H9 (cell line): ENCODE measurements around the gene ANO2. TPM values are rescaled to one million over a fixed set of nuclear protein-coding genes. Genes with fewer than 3 reads are reported as not detected.

Experiments
- DNase-seq: peaks from one replicate; pipeline ENCODE4 v3.0.0-alpha.2; 2017
- H2AFZ ChIP-seq: one replicate; pipeline ENCODE4 v1.6.1; 2013; ENCODE audit warnings: mild to moderate bottlenecking, low read length, control low read depth, moderate library complexity
- H2AK5ac ChIP-seq: 2 replicates; pipeline ENCODE4 v1.6.1; 2013; ENCODE audit warnings: low read length, control low read depth, mixed read lengths; ENCODE audit not compliant: insufficient read length
- H2BK120ac ChIP-seq: one replicate; pipeline ENCODE4 v1.6.1; 2013; ENCODE audit warnings: low read depth, mild to moderate bottlenecking, low read length, control low read depth, inconsistent platforms; ENCODE audit not compliant: poor library complexity, severe bottlenecking
- H2BK12ac ChIP-seq: 2 replicates; pipeline ENCODE4 v1.6.1; 2013; ENCODE audit warnings: low read length, control low read depth, mixed read lengths, low read depth; ENCODE audit not compliant: insufficient read length
- H2BK15ac ChIP-seq: 2 replicates; pipeline ENCODE4 v1.6.1; 2013; ENCODE audit warnings: low read depth, low read length, control low read depth
- H2BK20ac ChIP-seq: one replicate; pipeline ENCODE4 v1.6.1; 2013; ENCODE audit warnings: low read depth, mild to moderate bottlenecking, low read length, control low read depth, inconsistent platforms; ENCODE audit not compliant: poor library complexity, severe bottlenecking
- H2BK5ac ChIP-seq: 2 replicates; pipeline ENCODE4 v1.6.1; 2013; ENCODE audit warnings: low read length, control low read depth, mixed read lengths; ENCODE audit not compliant: insufficient read length
- H3K14ac ChIP-seq: 2 replicates; pipeline ENCODE4 v1.6.1; 2013; ENCODE audit warnings: low read length, control low read depth; ENCODE audit not compliant: insufficient read depth
- H3K18ac ChIP-seq: 2 replicates; pipeline ENCODE4 v1.6.1; 2013; ENCODE audit warnings: low read depth, mild to moderate bottlenecking, mixed read lengths, low read length, control low read depth; ENCODE audit not compliant: insufficient read length
- H3K23ac ChIP-seq: 2 replicates; pipeline ENCODE4 v1.6.1; 2013; ENCODE audit warnings: low read length, control low read depth, mixed read lengths, low read depth; ENCODE audit not compliant: insufficient read length
- H3K23me2 ChIP-seq: 2 replicates; pipeline ENCODE4 v1.6.1; 2013; ENCODE audit warnings: low read depth, mild to moderate bottlenecking, mixed read lengths, low read length, control low read depth; ENCODE audit not compliant: insufficient read length, poor library complexity, severe bottlenecking
- H3K27ac ChIP-seq: 2 replicates; pipeline ENCODE4 v1.5.1; 2013; ENCODE audit warnings: low read length, control low read depth, mixed read lengths, low read depth; ENCODE audit not compliant: insufficient read length
- H3K27me3 ChIP-seq: 2 replicates; pipeline ENCODE4 v1.6.1; 2013; ENCODE audit warnings: low read length, control low read depth, inconsistent platforms; ENCODE audit not compliant: insufficient read depth
- H3K4ac ChIP-seq: 2 replicates; pipeline ENCODE4 v1.6.1; 2013; ENCODE audit warnings: low read depth, mild to moderate bottlenecking, control low read depth, inconsistent platforms, low read length, moderate library complexity
- H3K4me1 ChIP-seq: 2 replicates; pipeline ENCODE4 v1.6.1; 2013; ENCODE audit warnings: low read length, control low read depth, inconsistent platforms; ENCODE audit not compliant: insufficient read depth
- H3K4me2 ChIP-seq: 2 replicates; pipeline ENCODE4 v1.6.1; 2013; ENCODE audit warnings: low read length, control low read depth, mixed read lengths; ENCODE audit not compliant: insufficient read length, insufficient read depth
- H3K56ac ChIP-seq: 2 replicates; pipeline ENCODE4 v1.6.1; 2013; ENCODE audit warnings: low read depth, mild to moderate bottlenecking, mixed read lengths, low read length, control low read depth; ENCODE audit not compliant: insufficient read length
- H3K79me1 ChIP-seq: 2 replicates; pipeline ENCODE4 v1.6.1; 2013; ENCODE audit warnings: low read depth, mild to moderate bottlenecking, moderate library complexity, low read length, control low read depth, inconsistent platforms; ENCODE audit not compliant: insufficient read depth, poor library complexity, severe bottlenecking
- H3K79me2 ChIP-seq: 2 replicates; pipeline ENCODE4 v1.6.1; 2013; ENCODE audit warnings: low read length, control low read depth, inconsistent platforms; ENCODE audit not compliant: insufficient read depth
- H3K9ac ChIP-seq: 2 replicates; pipeline ENCODE4 v1.6.1; 2013; ENCODE audit warnings: low read length, control low read depth, mixed read lengths; ENCODE audit not compliant: insufficient read length; ENCODE audit errors: extremely low read depth
- H3K9me3 ChIP-seq: one replicate; pipeline ENCODE4 v1.6.1; 2013; ENCODE audit warnings: low read depth, low read length, inconsistent platforms; ENCODE audit not compliant: control insufficient read depth
- H3T11ph ChIP-seq: one replicate; pipeline ENCODE4 v1.6.1; 2013; ENCODE audit warnings: mild to moderate bottlenecking, low read length, control low read depth, inconsistent platforms
- H4K20me1 ChIP-seq: one replicate; pipeline ENCODE4 v1.6.1; 2013; ENCODE audit not compliant: control insufficient read depth, insufficient read length, insufficient read depth
- H4K5ac ChIP-seq: 2 replicates; pipeline ENCODE4 v1.6.1; 2013; ENCODE audit warnings: low read depth, mild to moderate bottlenecking, mixed read lengths, low read length, control low read depth; ENCODE audit not compliant: insufficient read length
- H4K8ac ChIP-seq: replicated peaks from 2 replicates; pipeline ENCODE4 v1.6.1; 2013; ENCODE audit warnings: low read length, control low read depth, mixed read lengths, low read depth; ENCODE audit not compliant: insufficient read length
- H4K91ac ChIP-seq: 2 replicates; pipeline ENCODE4 v1.6.1; 2013; ENCODE audit warnings: low read depth, mild to moderate bottlenecking, moderate library complexity, mixed read lengths, low read length, control low read depth; ENCODE audit not compliant: insufficient read length
- H3K27ac Mint-ChIP-seq, 3 experiments: 2 replicates in 2 of 3; 3 replicates in 1 of 3; pipeline ENCODE4 v1.8.0; 2020 to 2021; ENCODE audit warnings: mixed read lengths in 3 of 3, mild to moderate bottlenecking in 1 of 3, moderate library complexity in 1 of 3
- H3K27me3 Mint-ChIP-seq: 2 replicates; pipeline ENCODE4 v1.8.0; 2021; ENCODE audit warnings: low read depth, mild to moderate bottlenecking, moderate library complexity, mixed read lengths
- H3K36me3 Mint-ChIP-seq, 3 experiments: 2 replicates in 2 of 3; 3 replicates in 1 of 3; pipeline ENCODE4 v1.8.0; 2020 to 2021; ENCODE audit warnings: low read depth in 3 of 3, mixed read lengths in 3 of 3; ENCODE audit not compliant: insufficient read depth in 1 of 3
- H3K4me1 Mint-ChIP-seq, 2 experiments: 2 replicates each; pipeline ENCODE4 v1.8.0; 2020; ENCODE audit warnings: mixed read lengths in 2 of 2
- H3K4me3 Mint-ChIP-seq, 2 experiments: 2 replicates in 1 of 2; 3 replicates in 1 of 2; pipeline ENCODE4 v1.8.0; 2020 to 2021; ENCODE audit warnings: mild to moderate bottlenecking in 2 of 2, mixed read lengths in 2 of 2, moderate library complexity in 1 of 2
- H3K9me3 Mint-ChIP-seq, 2 experiments: 2 replicates in 1 of 2; 3 replicates in 1 of 2; pipeline ENCODE4 v1.8.0; 2020; ENCODE audit warnings: mild to moderate bottlenecking in 2 of 2, mixed read lengths in 2 of 2, moderate library complexity in 1 of 2
- CTCF ChIP-seq: fragments of 200-600 bp; sonication (generic); conservative IDR thresholded peaks from 3 replicates; pipeline ENCODE4 v1.8.0; 2021; ENCODE audit warnings: antibody characterized with exemption, mild to moderate bottlenecking
- WGBS: extraction: QIAGEN DNeasy Blood & Tissue Kit; methylation state at CpG from one replicate; pipeline ENCODE4 v1.1.7; 2013; ENCODE audit warnings: missing lambda C conversion rate, low lambda C conversion rate, mixed read lengths; ENCODE audit not compliant: insufficient read length; ENCODE audit errors: extremely low coverage; 5-methylcytosine and 5-hydroxymethylcytosine counted together
- total RNA-seq: library from RNA; stranded (reverse); gene quantifications from 2 replicates; pipeline ENCODE4 v1.2.1, GENCODE V29; 2021

ANO2 gene
- total RNA-seq, 1 experiment from 2014 or later = 3.8 TPM

- no peaks in the 10 kb centered on the region for H3K36me3 Mint-ChIP-seq
- Histone ChIP-seq H4K91ac (no peak overlapping the region), H3K27me3 (no peaks in the 10 kb centered on the region), H2BK12ac (no peak overlapping the region), H3T11ph (no peak overlapping the region), H3K23me2 (no peaks in the 10 kb centered on the region), H2AK5ac (no peak overlapping the region), H4K5ac (no peak overlapping the region), H3K56ac (no peak overlapping the region), H2AFZ (no peak overlapping the region), H3K23ac (no peak overlapping the region), H2BK5ac (no peak overlapping the region), H4K20me1 (no peaks in the 10 kb centered on the region), H3K4ac (no peak overlapping the region), H4K8ac (no peak overlapping the region), H3K4me2 (no peak overlapping the region), H2BK15ac (no peak overlapping the region), H3K9me3 (no peaks in the 10 kb centered on the region), H3K14ac (no peak overlapping the region), H3K79me2 (no peaks in the 10 kb centered on the region), H3K79me1 (no peaks in the 10 kb centered on the region), H3K18ac (no peak overlapping the region), H2BK20ac (no peak overlapping the region), H3K4me1 (no peaks in the 10 kb centered on the region), H2BK120ac (no peak overlapping the region), H3K9ac (no peak overlapping the region), H3K27ac (no peak overlapping the region)
- H3K4me1 Mint-ChIP-seq = peaks cover 21 to 29% of the 10 kb centered on the region in 2 experiments
- no CpG with 5 or more reads among the region's 8 CpGs for WGBS
- H3K4me3 Mint-ChIP-seq = no peak overlapping the region
- peaks cover 6% of the 10 kb centered on the region for H3K27me3 Mint-ChIP-seq
- no peak for DNase-seq
- H3K27ac Mint-ChIP-seq = no peak overlapping the region; a peak in 1 of 7 replicates
- H3K9me3 Mint-ChIP-seq = no peaks in the 10 kb centered on the region
- no peak for TF ChIP-seq CTCF
Observed at GRCh38 chr12:5516371-5517241, 428.5 kb downstream of the ANO2 start.
